GM10266 (cell line): Measurements from ENCODE around the gene NFATC1.

Source experiments
- DNase-seq: peaks from one replicate; pipeline ENCODE4 v3.0.0; 2012; ENCODE audit errors: extremely low spot score
- CTCF ChIP-seq: IDR thresholded peaks from 2 replicates; pipeline ENCODE4 v1.5.1; 2012; ENCODE audit warnings: mild to moderate bottlenecking, low read depth; ENCODE audit not compliant: control insufficient read depth, insufficient read depth; ENCODE audit errors: missing control alignments

Gene NFATC1

GRCh38 chr18:79559436-79559835 is 163.7 kb downstream of the NFATC1 start:
- no peak for DNase-seq
- TF ChIP-seq CTCF, result no peak

- TF ChIP-seq CTCF, result no peak
- no peak for DNase-seq
Measured at GRCh38 chr18:79560042-79560860, 164.5 kb downstream of the NFATC1 start.

- TF ChIP-seq CTCF, result no peak
- no peak for DNase-seq
Measured at GRCh38 chr18:79560861-79561210, 165.1 kb downstream of the NFATC1 start.

GRCh38 chr18:79563949-79564348 is 168.2 kb downstream of the NFATC1 start:
- DNase-seq, result no peak
- no peak for TF ChIP-seq CTCF

- DNase-seq, result no peak
- no peak for TF ChIP-seq CTCF
Measured at GRCh38 chr18:79564441-79564840, 168.7 kb downstream of the NFATC1 start.

GRCh38 chr18:79566771-79567431 is 171.2 kb downstream of the NFATC1 start:
- DNase-seq, result no peak
- TF ChIP-seq CTCF, result no peak

- TF ChIP-seq CTCF, result no peak
- DNase-seq, result no peak
Measured at GRCh38 chr18:79567481-79568147, 171.9 kb downstream of the NFATC1 start.
